ENCODE data around the gene ACOXL. TPM values are rescaled to one million over a fixed set of nuclear protein-coding genes. Genes with fewer than 3 reads are reported as not detected.

Gene ACOXL
- polyA plus RNA-seq, 3 donors = 0.35 TPM; not detected in 2

DNA sequence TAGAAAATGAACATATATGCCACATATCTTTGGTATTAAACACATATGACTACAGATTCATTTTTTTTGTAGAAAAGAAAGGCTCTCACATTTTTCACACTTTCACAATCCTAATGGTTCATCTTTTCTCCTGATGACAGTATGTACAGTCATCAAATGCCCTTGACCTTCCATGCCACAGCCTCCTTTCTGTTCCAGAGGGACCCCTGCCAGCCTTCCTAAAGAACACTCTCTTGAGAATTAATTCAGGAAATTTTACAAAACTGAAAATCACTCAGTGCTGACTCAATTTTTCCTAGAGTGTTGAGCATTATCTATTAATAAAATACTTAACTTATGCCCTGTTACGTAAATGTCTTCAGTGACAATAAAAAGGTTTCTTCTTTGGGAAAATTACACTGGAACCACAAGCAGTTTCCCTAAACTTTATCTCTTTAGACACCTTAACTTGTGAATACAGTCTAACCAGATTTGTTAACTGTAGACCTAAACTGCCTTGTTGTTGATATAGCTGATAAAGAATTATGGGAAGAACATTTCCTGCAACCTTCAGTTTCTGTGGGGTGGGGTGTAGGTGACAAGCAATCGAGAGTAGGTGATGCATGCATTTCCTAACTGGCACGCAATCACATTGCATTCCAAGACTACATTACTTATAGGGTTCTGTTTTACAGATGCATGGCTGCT, 15.3 kb upstream of the ACOXL start:
- no CpG with 5 or more reads among the region's 3 CpGs for WGBS (ENCODE audit: insufficient coverage)
- Histone ChIP-seq H4K20me1 (ENCODE audit: insufficient read depth, low read length) (no peaks in the 10 kb centered on the region), H3K4me1 (ENCODE audit: control insufficient read depth in 1 of 2, insufficient read depth in 2 of 2, low read length in 2 of 2) (peaks cover 12 to 22% of the 10 kb centered on the region in 2 donors), H3K79me2 (ENCODE audit: insufficient read depth, low read length) (no peaks in the 10 kb centered on the region), H3K27ac (ENCODE audit: low read depth in 1 of 2, low read length in 2 of 2) (no peak overlapping the region), H3K9me3 (replicated peaks in 1 of 2; ENCODE audit: control insufficient read depth in 1 of 2, insufficient read depth in 1 of 2, low read length in 2 of 2) (no peaks in the 10 kb centered on the region), H3K36me3 (replicated peaks in 1 of 2; ENCODE audit: control insufficient read depth in 1 of 2, insufficient read depth in 2 of 2, low read length in 2 of 2) (no peaks in the 10 kb centered on the region), H3K4me3 (replicated peaks in 1 of 3; ENCODE audit: low read depth in 2 of 3, low read length in 3 of 3) (no peak overlapping the region), H3K9ac (ENCODE audit: insufficient read depth, low read length, poor library complexity, severe bottlenecking) (no peak overlapping the region), H3K27me3 (ENCODE audit: control insufficient read depth in 2 of 2, insufficient read depth in 2 of 2, low read length in 2 of 2) (no peaks in the 10 kb centered on the region), H3K4me2 (replicated peaks; ENCODE audit: extremely low read depth, low read length, poor library complexity, severe bottlenecking) (no peak overlapping the region), H2AFZ (ENCODE audit: insufficient read depth, low read depth, low read length, poor library complexity, severe bottlenecking) (no peak overlapping the region)
- Mint-ChIP-seq H3K27me3 (ENCODE audit: low read depth in 3 of 3) (peaks cover 1 to 8% (median 6%) of the 10 kb centered on the region in 3 donors), H3K4me3 (no peak overlapping the region), H3K36me3 (no peaks in the 10 kb centered on the region), H3K9me3 (peaks cover 0 to 2% (median 0%) of the 10 kb centered on the region in 7 donors), H3K27ac (no peak overlapping the region), H3K4me1 (peaks cover 20% of the 10 kb centered on the region)
- DNase-seq = no peak
- intact Hi-C loops (cut with micrococcal nuclease) = no loop called here
- TF ChIP-seq, protein P1, sequence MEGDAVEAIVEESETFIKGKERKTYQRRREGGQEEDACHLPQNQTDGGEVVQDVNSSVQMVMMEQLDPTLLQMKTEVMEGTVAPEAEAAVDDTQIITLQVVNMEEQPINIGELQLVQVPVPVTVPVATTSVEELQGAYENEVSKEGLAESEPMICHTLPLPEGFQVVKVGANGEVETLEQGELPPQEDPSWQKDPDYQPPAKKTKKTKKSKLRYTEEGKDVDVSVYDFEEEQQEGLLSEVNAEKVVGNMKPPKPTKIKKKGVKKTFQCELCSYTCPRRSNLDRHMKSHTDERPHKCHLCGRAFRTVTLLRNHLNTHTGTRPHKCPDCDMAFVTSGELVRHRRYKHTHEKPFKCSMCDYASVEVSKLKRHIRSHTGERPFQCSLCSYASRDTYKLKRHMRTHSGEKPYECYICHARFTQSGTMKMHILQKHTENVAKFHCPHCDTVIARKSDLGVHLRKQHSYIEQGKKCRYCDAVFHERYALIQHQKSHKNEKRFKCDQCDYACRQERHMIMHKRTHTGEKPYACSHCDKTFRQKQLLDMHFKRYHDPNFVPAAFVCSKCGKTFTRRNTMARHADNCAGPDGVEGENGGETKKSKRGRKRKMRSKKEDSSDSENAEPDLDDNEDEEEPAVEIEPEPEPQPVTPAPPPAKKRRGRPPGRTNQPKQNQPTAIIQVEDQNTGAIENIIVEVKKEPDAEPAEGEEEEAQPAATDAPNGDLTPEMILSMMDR (IDR thresholded peaks at IDR 0.05) = no peak

DNA sequence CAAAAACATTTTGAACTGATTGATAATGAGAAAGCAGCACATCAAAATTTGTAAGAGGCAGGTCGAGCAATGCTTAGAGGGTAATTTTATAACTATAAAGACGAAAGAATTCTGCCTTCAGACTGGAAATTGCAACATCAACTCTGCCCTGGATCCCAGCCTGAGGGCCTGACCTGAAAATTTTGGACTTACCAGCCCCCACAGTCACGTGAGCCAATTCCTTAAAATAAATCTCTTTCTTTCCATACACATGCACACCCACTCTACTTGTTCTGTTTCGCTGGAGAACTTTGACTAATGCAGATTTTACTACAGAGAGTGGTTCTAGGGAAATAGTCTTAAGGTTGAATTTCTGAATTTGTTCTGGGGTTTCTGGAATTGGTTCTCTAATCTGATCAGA, 14.6 kb upstream of the ACOXL start:
- no peaks in the 10 kb centered on the region for H4K20me1 ChIP-seq (ENCODE audit: insufficient read depth, low read length)
- TF ChIP-seq, protein P1 (IDR thresholded peaks at IDR 0.05) = no peak

More for the DNA sequence above, 14.6 kb upstream of the ACOXL start:
- no peaks in the 10 kb centered on the region for H3K27me3 ChIP-seq (ENCODE audit: control insufficient read depth in 2 of 2, insufficient read depth in 2 of 2, low read length in 2 of 2)
- Mint-ChIP-seq H3K4me1 (peaks cover 20% of the 10 kb centered on the region), H3K4me3 (no peak overlapping the region), H3K36me3 (no peaks in the 10 kb centered on the region), H3K9me3 (peaks cover 0 to 2% (median 0%) of the 10 kb centered on the region in 7 donors), H3K27me3 (ENCODE audit: low read depth in 3 of 3) (peaks cover 1 to 8% (median 6%) of the 10 kb centered on the region in 3 donors), H3K27ac (no peak overlapping the region)
- no peak overlapping the region for H3K4me3 ChIP-seq (replicated peaks in 1 of 3; ENCODE audit: low read depth in 2 of 3, low read length in 3 of 3)
- H2AFZ ChIP-seq (ENCODE audit: insufficient read depth, low read depth, low read length, poor library complexity, severe bottlenecking) = no peak overlapping the region
- H3K9ac ChIP-seq (ENCODE audit: insufficient read depth, low read length, poor library complexity, severe bottlenecking) = no peak overlapping the region
- intact Hi-C loops (cut with micrococcal nuclease) = no loop called here
- no peak for DNase-seq
- no peaks in the 10 kb centered on the region for H3K9me3 ChIP-seq (replicated peaks in 1 of 2; ENCODE audit: control insufficient read depth in 1 of 2, insufficient read depth in 1 of 2, low read length in 2 of 2)
- no peak overlapping the region for H3K27ac ChIP-seq (ENCODE audit: low read depth in 1 of 2, low read length in 2 of 2)
- no peak overlapping the region for H3K4me2 ChIP-seq (replicated peaks; ENCODE audit: extremely low read depth, low read length, poor library complexity, severe bottlenecking)
- whole genome bisulfite sequencing (ENCODE audit: insufficient coverage) = 55% methylated on average over 2 of the region's 4 CpGs
- H3K36me3 ChIP-seq (replicated peaks in 1 of 2; ENCODE audit: control insufficient read depth in 1 of 2, insufficient read depth in 2 of 2, low read length in 2 of 2) = no peaks in the 10 kb centered on the region
- H3K79me2 ChIP-seq (ENCODE audit: insufficient read depth, low read length) = no peaks in the 10 kb centered on the region
- peaks cover 12 to 22% of the 10 kb centered on the region in 2 donors for H3K4me1 ChIP-seq (ENCODE audit: control insufficient read depth in 1 of 2, insufficient read depth in 2 of 2, low read length in 2 of 2)
